Testis (tissue), 2 donors: ENCODE measurements around the gene GARRE1.

Experiments used
- POLR2A ChIP-seq: fragments of 450-650 bp; IDR thresholded peaks from one replicate; pipeline ENCODE4 v1.6.1; 2017; ENCODE audit warnings: antibody characterized with exemption, mild to moderate bottlenecking, moderate library complexity
- TF ChIP-seq, protein P1 (sequence below), 3 experiments: fragments of 450-650 bp in 2 of 3; fragments of 200-600 bp in 1 of 3; sonication (generic) in 1 of 3; IDR thresholded peaks; one replicate each; pipeline ENCODE4 v1.5.1; 2016 to 2019; ENCODE audit warnings: antibody characterized with exemption in 3 of 3, mild to moderate bottlenecking in 2 of 3, moderate library complexity in 1 of 3

DNA sequence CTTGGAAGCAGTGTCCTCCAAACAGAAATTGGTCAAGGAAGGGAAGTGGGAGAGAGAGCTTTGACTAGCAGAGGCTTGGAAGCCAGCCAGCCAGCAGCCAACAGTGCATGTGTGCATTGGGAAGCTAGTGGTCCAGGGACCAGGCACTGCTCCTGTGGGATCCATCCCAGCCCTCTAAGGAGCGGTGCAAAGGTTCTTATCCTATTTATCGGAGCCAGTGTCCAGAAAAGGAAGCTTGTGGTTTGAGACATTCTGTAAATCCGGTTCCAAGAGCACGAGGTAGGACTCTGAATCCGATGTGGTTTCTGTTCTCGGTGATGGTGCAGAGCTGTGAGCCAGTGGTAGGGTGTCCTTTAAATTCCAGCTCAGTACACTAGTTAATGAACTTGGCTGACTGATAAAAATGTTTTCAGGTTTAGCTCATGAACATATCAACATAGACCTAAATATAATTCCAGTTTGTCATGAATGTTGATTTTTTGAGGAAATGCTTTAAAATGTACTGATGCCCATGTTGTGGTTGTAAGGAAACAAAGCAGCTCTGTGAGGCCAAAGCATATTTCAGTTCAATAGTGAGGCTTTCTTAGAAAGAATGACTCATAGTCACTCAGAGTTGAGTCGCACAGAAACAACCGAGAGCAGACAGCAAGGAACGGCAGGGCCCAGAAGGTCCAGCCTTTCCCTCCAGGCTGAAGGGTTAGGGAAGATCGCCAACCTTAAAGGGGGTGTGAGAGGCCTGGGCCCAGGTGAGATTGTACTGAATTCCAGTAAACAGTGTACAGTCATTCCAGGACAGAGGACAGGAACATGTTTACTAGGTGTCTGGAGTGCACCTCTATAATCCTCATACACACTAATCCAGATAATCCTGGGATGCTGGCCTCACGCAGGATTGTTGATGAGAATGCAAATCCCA lies 21.5 kb upstream of the GARRE1 start:
- TF ChIP-seq, protein P1, sequence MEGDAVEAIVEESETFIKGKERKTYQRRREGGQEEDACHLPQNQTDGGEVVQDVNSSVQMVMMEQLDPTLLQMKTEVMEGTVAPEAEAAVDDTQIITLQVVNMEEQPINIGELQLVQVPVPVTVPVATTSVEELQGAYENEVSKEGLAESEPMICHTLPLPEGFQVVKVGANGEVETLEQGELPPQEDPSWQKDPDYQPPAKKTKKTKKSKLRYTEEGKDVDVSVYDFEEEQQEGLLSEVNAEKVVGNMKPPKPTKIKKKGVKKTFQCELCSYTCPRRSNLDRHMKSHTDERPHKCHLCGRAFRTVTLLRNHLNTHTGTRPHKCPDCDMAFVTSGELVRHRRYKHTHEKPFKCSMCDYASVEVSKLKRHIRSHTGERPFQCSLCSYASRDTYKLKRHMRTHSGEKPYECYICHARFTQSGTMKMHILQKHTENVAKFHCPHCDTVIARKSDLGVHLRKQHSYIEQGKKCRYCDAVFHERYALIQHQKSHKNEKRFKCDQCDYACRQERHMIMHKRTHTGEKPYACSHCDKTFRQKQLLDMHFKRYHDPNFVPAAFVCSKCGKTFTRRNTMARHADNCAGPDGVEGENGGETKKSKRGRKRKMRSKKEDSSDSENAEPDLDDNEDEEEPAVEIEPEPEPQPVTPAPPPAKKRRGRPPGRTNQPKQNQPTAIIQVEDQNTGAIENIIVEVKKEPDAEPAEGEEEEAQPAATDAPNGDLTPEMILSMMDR (IDR thresholded peaks at IDR 0.05), result no peak
- no peak for TF ChIP-seq POLR2A
